GM12872 (cell line): ENCODE data around the gene SMURF2.

ENCODE experiments used
- TF ChIP-seq, protein P1 (sequence below): IDR thresholded peaks from 3 replicates; pipeline ENCODE4 v1.5.1; 2011; ENCODE audit warnings: low read depth, mild to moderate bottlenecking, low read length, moderate library complexity; ENCODE audit not compliant: insufficient read depth

Gene SMURF2

DNA sequence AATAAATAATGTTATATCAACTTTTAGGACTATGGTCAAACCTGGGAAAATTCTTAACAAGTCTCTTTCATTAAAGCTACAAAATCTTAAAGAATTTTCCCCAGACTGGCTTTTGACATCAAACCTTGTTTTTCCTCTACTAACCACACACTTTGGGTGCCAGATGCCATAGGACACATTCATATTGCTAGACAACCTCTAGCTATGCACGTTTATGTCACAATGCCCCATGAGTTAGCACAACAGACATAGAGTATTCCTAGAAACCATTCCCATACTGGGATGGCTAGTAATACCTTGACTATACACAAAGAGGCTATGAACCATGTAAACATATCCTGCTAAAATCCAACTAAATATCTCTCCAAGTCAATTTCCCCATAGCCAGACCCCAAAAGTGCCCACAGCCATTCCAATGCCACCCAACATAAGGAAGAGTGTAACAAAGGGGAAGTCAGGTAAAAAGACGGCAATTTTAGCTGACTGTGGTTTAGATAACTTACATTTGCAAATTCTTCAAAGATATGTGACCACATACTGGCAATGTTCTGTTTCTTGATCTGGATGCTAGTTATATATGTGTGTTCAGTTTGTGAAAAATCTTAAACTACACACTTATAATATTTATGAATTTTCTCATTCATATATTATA lies 23.4 kb downstream of the SMURF2 start:
- TF ChIP-seq, protein P1, sequence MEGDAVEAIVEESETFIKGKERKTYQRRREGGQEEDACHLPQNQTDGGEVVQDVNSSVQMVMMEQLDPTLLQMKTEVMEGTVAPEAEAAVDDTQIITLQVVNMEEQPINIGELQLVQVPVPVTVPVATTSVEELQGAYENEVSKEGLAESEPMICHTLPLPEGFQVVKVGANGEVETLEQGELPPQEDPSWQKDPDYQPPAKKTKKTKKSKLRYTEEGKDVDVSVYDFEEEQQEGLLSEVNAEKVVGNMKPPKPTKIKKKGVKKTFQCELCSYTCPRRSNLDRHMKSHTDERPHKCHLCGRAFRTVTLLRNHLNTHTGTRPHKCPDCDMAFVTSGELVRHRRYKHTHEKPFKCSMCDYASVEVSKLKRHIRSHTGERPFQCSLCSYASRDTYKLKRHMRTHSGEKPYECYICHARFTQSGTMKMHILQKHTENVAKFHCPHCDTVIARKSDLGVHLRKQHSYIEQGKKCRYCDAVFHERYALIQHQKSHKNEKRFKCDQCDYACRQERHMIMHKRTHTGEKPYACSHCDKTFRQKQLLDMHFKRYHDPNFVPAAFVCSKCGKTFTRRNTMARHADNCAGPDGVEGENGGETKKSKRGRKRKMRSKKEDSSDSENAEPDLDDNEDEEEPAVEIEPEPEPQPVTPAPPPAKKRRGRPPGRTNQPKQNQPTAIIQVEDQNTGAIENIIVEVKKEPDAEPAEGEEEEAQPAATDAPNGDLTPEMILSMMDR = no peak

DNA sequence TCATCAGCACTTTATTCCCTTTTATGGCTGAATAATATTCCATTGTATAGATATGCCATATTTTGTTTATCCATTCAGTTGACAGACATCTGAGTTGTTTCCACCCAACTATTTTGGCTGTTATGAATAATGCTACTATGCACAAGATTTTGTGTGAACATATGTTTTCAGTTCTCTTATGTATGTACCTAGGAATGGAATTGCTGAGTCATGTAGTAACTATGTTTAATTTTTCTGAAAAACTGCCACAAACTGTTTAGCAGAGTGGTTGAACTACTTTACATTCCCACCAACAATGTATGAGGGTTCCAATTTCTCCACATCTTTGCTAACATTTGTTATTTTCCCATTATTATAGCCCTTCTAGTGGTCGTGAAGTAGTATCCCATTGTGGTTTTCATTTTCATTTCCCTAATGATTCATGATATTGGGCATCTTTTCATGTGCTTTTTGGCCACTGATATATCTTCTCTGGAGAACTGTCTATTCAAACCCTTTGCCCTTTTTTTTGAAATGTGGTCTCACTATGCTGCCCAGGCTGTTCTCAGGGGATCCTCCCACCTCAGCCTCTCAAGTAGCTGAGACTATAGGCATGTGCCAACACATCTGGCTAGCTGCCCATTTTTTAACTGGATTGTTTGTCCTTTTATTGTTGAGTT lies 26.3 kb downstream of the SMURF2 start:
- TF ChIP-seq, protein P1 = no peak

DNA sequence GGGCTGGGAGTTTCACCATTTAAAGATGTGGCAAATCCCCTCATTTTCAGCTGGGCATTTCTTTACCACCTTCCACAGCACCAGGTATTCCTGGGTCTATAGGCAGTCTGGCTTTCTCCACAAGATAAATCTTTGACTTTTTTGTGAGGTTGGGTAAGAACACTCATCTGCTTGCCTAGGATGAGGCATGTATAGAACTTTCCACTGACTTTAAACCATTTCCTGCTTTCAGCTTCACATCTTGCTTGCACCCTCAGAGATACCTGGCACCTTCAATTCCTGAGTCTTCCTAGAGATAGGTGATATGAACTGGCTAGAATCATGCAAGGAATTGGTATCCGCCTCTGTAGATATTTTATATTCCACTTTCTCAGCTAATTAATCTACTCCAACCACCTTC lies 27.9 kb downstream of the SMURF2 start:
- TF ChIP-seq, protein P1 = no peak

DNA sequence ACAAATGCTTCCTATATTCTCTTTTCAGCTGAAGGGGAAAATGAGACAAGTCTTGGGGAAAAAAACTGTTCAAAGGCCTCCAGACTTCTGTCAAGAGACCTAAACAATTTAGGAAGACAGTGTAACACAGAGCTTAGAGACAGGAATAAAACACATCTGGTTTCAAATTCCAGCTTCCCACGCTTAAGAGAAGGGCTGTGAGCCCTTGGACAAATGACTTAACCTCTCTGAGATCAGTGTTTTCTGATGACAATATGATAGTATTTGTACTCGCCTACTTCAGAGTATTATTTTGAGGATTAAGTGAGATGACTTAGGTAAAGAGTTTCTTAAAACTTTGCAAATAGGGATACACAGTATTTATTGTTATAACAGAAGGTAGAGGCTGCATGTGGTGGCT lies 29.5 kb downstream of the SMURF2 start:
- TF ChIP-seq, protein P1 = no peak

DNA sequence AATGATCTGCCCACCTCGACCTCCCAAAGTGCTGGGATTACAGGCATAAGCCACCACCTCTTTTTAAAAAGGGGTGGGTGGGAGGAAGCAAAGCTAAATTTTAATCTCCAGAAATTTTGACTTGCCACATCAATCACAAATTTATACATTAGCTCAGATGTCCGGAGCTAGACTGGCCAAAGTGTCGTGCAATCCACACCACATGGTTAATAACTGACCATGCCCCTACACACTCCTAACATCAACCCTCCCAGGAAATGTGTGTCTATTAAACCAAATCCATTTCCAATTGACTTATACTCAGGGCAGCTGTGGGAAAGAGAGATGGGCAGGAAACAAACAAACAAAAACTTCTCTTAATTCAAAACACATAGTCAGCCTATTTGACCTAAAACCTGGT lies 29.9 kb downstream of the SMURF2 start:
- TF ChIP-seq, protein P1 = no peak

DNA sequence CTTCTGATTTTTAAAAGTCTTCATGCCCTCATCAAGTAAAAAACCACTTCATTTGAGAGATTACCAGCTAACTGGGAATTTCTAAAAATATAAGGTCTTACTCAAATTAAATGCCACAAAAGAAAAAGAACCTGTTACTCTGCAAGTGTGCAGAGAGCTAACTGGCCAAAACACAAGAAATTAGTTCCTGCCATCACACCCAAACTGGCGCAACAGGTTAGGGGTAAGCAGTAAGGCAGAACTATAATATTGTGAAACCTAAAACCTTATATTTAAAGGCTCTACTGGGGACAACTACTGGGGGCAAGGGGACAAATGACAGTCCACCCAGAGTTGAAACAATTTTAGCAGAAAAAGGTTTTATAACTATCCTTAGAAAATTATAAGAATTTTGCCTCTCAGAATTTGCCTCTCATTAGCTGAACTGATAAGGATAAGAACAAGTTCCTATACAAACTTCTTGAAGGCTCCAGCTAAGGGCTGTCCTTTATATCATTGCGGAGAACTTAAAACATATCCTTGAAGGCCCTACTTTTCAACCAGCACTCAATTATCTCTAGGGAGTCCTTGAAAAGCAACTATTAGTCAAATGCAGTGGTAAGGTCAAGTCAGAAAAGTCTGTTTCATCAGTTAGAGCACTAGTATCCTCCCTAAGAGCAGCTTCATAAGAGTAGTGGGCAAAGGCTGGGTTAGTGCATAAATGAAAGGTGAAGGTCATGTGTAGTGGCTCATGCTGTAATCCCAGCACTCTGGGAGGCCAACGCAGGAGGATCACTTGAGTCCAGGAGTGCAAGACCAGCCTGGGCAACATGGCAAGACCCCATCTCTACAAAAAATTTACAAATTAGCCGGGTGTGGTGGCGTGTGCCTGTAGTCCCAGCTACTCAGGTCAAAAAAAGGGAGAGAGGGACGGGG lies 31.5 kb downstream of the SMURF2 start:
- TF ChIP-seq, protein P1 = no peak

DNA sequence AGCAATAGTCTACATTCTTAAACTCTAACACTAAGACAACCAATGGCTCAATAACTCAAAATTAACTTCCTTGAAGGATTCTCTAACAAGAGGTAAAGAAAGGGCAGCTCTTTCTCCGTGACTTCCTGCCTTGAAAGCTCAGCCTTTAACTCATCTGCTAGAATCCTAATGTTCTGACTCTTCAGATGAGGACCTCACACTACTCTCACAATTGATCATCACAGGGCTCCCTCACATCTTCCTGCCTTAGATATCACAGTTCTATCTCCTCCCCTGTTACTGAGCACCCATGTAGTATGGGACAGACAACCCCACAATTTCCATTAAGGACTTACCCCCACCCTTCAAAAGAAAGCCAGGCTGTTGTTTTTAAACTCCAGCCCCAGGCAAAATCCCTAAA lies 33.5 kb downstream of the SMURF2 start:
- TF ChIP-seq, protein P1 = no peak
